ENCODE results near the gene RHBDL2. TPM values are rescaled to one million over a fixed set of nuclear protein-coding genes. Genes with fewer than 3 reads are reported as not detected.
A peak's percentile ranks its signal among the peaks of the same experiment; 100 is the strongest.

RHBDL2 gene
- total RNA-seq, 1 experiment from 2014 or later: 10.9 TPM

- no peaks in the 10 kb centered on the region for H3K36me3 Mint-ChIP-seq (ENCODE audit: insufficient read depth, unreplicated experiment)
- intact Hi-C loops (cut with micrococcal nuclease; ENCODE audit: unreplicated experiment): no loop called here
These were observed 20.9 kb upstream of the RHBDL2 start for GRCh38 chr1:38962560-38962959.

GRCh38 chr1:38962113-38962512, 20.5 kb upstream of the RHBDL2 start:
- CTCF ChIA-PET: no interaction called here
- no TSS peak for BruUV-seq (replicated peaks)
- no peak overlapping the region for H3K27ac Mint-ChIP-seq (ENCODE audit: unreplicated experiment)
- intact Hi-C loops (cut with micrococcal nuclease; ENCODE audit: unreplicated experiment): no loop called here
- H3K4me1 Mint-ChIP-seq (ENCODE audit: low read depth, unreplicated experiment): peaks cover 30% of the 10 kb centered on the region
- H3K9me3 Mint-ChIP-seq (ENCODE audit: low read depth, unreplicated experiment): no peaks in the 10 kb centered on the region
- H3K36me3 Mint-ChIP-seq (ENCODE audit: insufficient read depth, unreplicated experiment): no peaks in the 10 kb centered on the region
- TF ChIP-seq CTCF (IDR thresholded peaks at IDR 0.05; ENCODE audit: unreplicated experiment): no peak
- no peaks in the 10 kb centered on the region for H3K27me3 Mint-ChIP-seq (ENCODE audit: unreplicated experiment)
- no peak for DNase-seq
- no peak overlapping the region for H3K4me3 Mint-ChIP-seq (ENCODE audit: low read depth, unreplicated experiment)

More at GRCh38 chr1:38962560-38962959, 20.9 kb upstream of the RHBDL2 start:
- CTCF ChIA-PET: no interaction called here
- H3K4me3 Mint-ChIP-seq (ENCODE audit: low read depth, unreplicated experiment): no peak overlapping the region
- H3K4me1 Mint-ChIP-seq (ENCODE audit: low read depth, unreplicated experiment): peaks cover 30% of the 10 kb centered on the region
- no TSS peak for BruUV-seq (replicated peaks)
- no peaks in the 10 kb centered on the region for H3K9me3 Mint-ChIP-seq (ENCODE audit: low read depth, unreplicated experiment)
- no peak for DNase-seq
- no peak overlapping the region for H3K27ac Mint-ChIP-seq (ENCODE audit: unreplicated experiment)
- no peak for TF ChIP-seq CTCF (IDR thresholded peaks at IDR 0.05; ENCODE audit: unreplicated experiment)
- H3K27me3 Mint-ChIP-seq (ENCODE audit: unreplicated experiment): no peaks in the 10 kb centered on the region

GRCh38 chr1:38958967-38959366, 17.3 kb upstream of the RHBDL2 start:
- Mint-ChIP-seq H3K9me3 (ENCODE audit: low read depth, unreplicated experiment) (no peaks in the 10 kb centered on the region), H3K36me3 (ENCODE audit: insufficient read depth, unreplicated experiment) (no peaks in the 10 kb centered on the region), H3K4me3 (ENCODE audit: low read depth, unreplicated experiment) (peak overlapping the region; percentile 46), H3K27me3 (ENCODE audit: unreplicated experiment) (no peaks in the 10 kb centered on the region), H3K4me1 (ENCODE audit: low read depth, unreplicated experiment) (peaks cover 30% of the 10 kb centered on the region), H3K27ac (ENCODE audit: unreplicated experiment) (peak overlapping the region; percentile 78)
- BruUV-seq (replicated peaks): no TSS peak
- CTCF ChIA-PET: interaction anchor here (1.0 kb wide), 1 partner anchor 10 kb away, joined by 3 read pairs; no protein-coding TSS in a partner anchor
- intact Hi-C loops (cut with micrococcal nuclease; ENCODE audit: unreplicated experiment): no loop called here
- DNase-seq: peak; percentile 49
- TF ChIP-seq CTCF (IDR thresholded peaks at IDR 0.05; ENCODE audit: unreplicated experiment): no peak

GRCh38 chr1:38953433-38953860, 11.8 kb upstream of the RHBDL2 start:
- H3K27ac Mint-ChIP-seq (ENCODE audit: unreplicated experiment): no peak overlapping the region
- H3K9me3 Mint-ChIP-seq (ENCODE audit: low read depth, unreplicated experiment): no peaks in the 10 kb centered on the region
- intact Hi-C loops (cut with micrococcal nuclease; ENCODE audit: unreplicated experiment): no loop called here
- no peak for DNase-seq
- CTCF ChIA-PET: interaction anchor here (0.6 to 1.2 kb wide), 3 partner anchors 13 to 86 kb away, joined by 3 read pairs; no protein-coding TSS in a partner anchor
- no peaks in the 10 kb centered on the region for H3K27me3 Mint-ChIP-seq (ENCODE audit: unreplicated experiment)
- peaks cover 21% of the 10 kb centered on the region for H3K4me1 Mint-ChIP-seq (ENCODE audit: low read depth, unreplicated experiment)
- TF ChIP-seq CTCF (IDR thresholded peaks at IDR 0.05; ENCODE audit: unreplicated experiment): no peak
- H3K4me3 Mint-ChIP-seq (ENCODE audit: low read depth, unreplicated experiment): no peak overlapping the region
- H3K36me3 Mint-ChIP-seq (ENCODE audit: insufficient read depth, unreplicated experiment): peaks cover 4% of the 10 kb centered on the region
- no TSS peak for BruUV-seq (replicated peaks)
